Loucy (cell line): ENCODE data around the gene UBE2J1.

Experiments used
- EZH2phosphoT487 ChIP-seq: fragments of 200-600 bp; IDR thresholded peaks from 2 replicates; pipeline ENCODE4 v1.6.1; 2018; ENCODE audit warnings: antibody characterized with exemption, mild to moderate bottlenecking, moderate library complexity, borderline replicate concordance
- TF ChIP-seq, protein P1 (sequence below): fragments of 200-600 bp; sonication (generic); conservative IDR thresholded peaks from 2 replicates; pipeline ENCODE4 v1.5.1; 2014; ENCODE audit warnings: mild to moderate bottlenecking, antibody characterized with exemption, low read length

DNA sequence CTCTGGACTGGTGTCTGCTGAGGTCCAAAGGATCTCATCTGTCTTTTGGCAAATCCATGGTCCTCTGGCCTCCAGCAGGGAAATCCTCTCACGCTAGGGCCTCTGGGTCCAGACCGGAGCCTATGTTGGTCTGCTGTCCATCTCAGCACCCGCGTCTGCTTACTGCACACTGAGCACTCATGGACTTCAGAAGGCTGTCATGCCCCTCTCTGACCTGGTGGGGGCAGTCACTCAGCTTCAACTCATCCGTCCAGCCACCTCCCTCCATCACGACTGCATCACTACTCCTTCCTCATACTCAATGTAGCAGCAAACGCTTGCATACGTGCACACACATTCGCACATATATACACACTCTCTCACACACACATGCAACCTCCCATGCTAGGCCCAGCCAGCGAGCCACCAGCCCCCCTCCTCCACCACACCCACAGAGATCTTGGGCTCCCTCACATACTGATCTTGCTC, 70.7 kb downstream of the UBE2J1 start:
- TF ChIP-seq, protein P1, sequence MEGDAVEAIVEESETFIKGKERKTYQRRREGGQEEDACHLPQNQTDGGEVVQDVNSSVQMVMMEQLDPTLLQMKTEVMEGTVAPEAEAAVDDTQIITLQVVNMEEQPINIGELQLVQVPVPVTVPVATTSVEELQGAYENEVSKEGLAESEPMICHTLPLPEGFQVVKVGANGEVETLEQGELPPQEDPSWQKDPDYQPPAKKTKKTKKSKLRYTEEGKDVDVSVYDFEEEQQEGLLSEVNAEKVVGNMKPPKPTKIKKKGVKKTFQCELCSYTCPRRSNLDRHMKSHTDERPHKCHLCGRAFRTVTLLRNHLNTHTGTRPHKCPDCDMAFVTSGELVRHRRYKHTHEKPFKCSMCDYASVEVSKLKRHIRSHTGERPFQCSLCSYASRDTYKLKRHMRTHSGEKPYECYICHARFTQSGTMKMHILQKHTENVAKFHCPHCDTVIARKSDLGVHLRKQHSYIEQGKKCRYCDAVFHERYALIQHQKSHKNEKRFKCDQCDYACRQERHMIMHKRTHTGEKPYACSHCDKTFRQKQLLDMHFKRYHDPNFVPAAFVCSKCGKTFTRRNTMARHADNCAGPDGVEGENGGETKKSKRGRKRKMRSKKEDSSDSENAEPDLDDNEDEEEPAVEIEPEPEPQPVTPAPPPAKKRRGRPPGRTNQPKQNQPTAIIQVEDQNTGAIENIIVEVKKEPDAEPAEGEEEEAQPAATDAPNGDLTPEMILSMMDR: peak; percentile 74
- TF ChIP-seq EZH2phosphoT487: no peak
